T47D (cell line): Measurements from ENCODE around the gene MAP2K7.

ENCODE experiments used
- DNase-seq, 2 experiments: peaks; one replicate each; pipeline versions ENCODE4 v3.0.0 to v3.0.0-alpha.2; 2011 to 2012; ENCODE audit warnings: low read depth in 1 of 2, low spot score in 1 of 2
- JUND ChIP-seq: IDR thresholded peaks from 2 replicates; pipeline ENCODE4 v1.6.1; 2012; ENCODE audit warnings: low read depth
- in situ Hi-C: cut with HindIII; loops from 2 replicates; pipeline ENCODE4 v1.10.0; 2016; ENCODE audit warnings: low sequenced_read_pairs, low pct_unique_long_range_greater_than_20kb

The MAP2K7 gene

GRCh38 chr19:7862413-7862951, 41.2 kb upstream of the MAP2K7 start:
- no peak for TF ChIP-seq JUND
- peak in 1 of 2 experiments; percentile 43 for DNase-seq
- in situ Hi-C loops, result no loop called here

- DNase-seq, result no peak
- in situ Hi-C loops, result no loop called here
- TF ChIP-seq JUND, result no peak
Measured at GRCh38 chr19:7863157-7863970, 40.3 kb upstream of the MAP2K7 start.

GRCh38 chr19:7863971-7864689, 39.5 kb upstream of the MAP2K7 start:
- in situ Hi-C loops, result no loop called here
- no peak for DNase-seq
- TF ChIP-seq JUND, result no peak

GRCh38 chr19:7864690-7865074, 39.0 kb upstream of the MAP2K7 start:
- in situ Hi-C loops, result no loop called here
- no peak for TF ChIP-seq JUND
- DNase-seq, result no peak

GRCh38 chr19:7865262-7865911, 38.3 kb upstream of the MAP2K7 start:
- TF ChIP-seq JUND, result no peak
- no peak for DNase-seq
- in situ Hi-C loops, result no loop called here

- no peak for DNase-seq
- in situ Hi-C loops, result no loop called here
Measured at GRCh38 chr19:7866399-7867091, 37.1 kb upstream of the MAP2K7 start.

GRCh38 chr19:7867092-7867844, 36.4 kb upstream of the MAP2K7 start:
- in situ Hi-C loops, result no loop called here
- DNase-seq, result no peak

More at GRCh38 chr19:7866399-7867091, 37.1 kb upstream of the MAP2K7 start:
- no peak for TF ChIP-seq JUND

GRCh38 chr19:7868326-7868670, 35.4 kb upstream of the MAP2K7 start:
- in situ Hi-C loops, result no loop called here
- no peak for TF ChIP-seq JUND
- DNase-seq, result no peak

More at GRCh38 chr19:7867092-7867844, 36.4 kb upstream of the MAP2K7 start:
- no peak for TF ChIP-seq JUND

- no peak for TF ChIP-seq JUND
- no peak for DNase-seq
- in situ Hi-C loops, result no loop called here
Measured at GRCh38 chr19:7868671-7869452, 34.8 kb upstream of the MAP2K7 start.

GRCh38 chr19:7869453-7869909, 34.2 kb upstream of the MAP2K7 start:
- no peak for DNase-seq
- no peak for TF ChIP-seq JUND
- in situ Hi-C loops, result no loop called here

GRCh38 chr19:7869910-7870511, 33.7 kb upstream of the MAP2K7 start:
- no peak for TF ChIP-seq JUND
- DNase-seq, result peak in 1 of 2 experiments; percentile 94
- in situ Hi-C loops, result no loop called here
